ENCODE measurements around the gene CNIH4.
"Not testable (repeated sequence)": the region's sequence is repeated elsewhere in the genome, so short reads cannot be mapped to it uniquely, and the experiment has no call there.

CNIH4 gene

GRCh38 chr1:224411766-224412165 is 55.1 kb downstream of the CNIH4 start:
- no peak for TF ChIP-seq CTCF (IDR thresholded peaks at IDR 0.05; ENCODE audit: low read length, missing control alignments)
- DNase-seq (ENCODE audit: low read depth), result no peak
- no peak overlapping the region for H3K4me3 ChIP-seq (replicated peaks; ENCODE audit: low read depth, low read length)

- no peak for DNase-seq (ENCODE audit: low read depth)
- TF ChIP-seq CTCF (IDR thresholded peaks at IDR 0.05; ENCODE audit: low read length, missing control alignments), result no peak
- no peak overlapping the region for H3K4me3 ChIP-seq (replicated peaks; ENCODE audit: low read depth, low read length)
Measured at GRCh38 chr1:224420106-224420505, 63.4 kb downstream of the CNIH4 start.

GRCh38 chr1:224425279-224425884 is 68.7 kb downstream of the CNIH4 start:
- TF ChIP-seq CTCF (IDR thresholded peaks at IDR 0.05; ENCODE audit: low read length, missing control alignments), result no peak
- H3K4me3 ChIP-seq (replicated peaks; ENCODE audit: low read depth, low read length), result no peak overlapping the region
- DNase-seq (ENCODE audit: low read depth), result no peak

GRCh38 chr1:224426869-224427268 is 70.2 kb downstream of the CNIH4 start:
- DNase-seq (ENCODE audit: low read depth); H3K4me3 ChIP-seq (replicated peaks; ENCODE audit: low read depth, low read length): not testable (repeated sequence)

- no peak overlapping the region for H3K4me3 ChIP-seq (replicated peaks; ENCODE audit: low read depth, low read length)
- TF ChIP-seq CTCF (IDR thresholded peaks at IDR 0.05; ENCODE audit: low read length, missing control alignments), result no peak
- DNase-seq (ENCODE audit: low read depth), result peak; percentile 72
Measured at GRCh38 chr1:224427346-224427745, 70.7 kb downstream of the CNIH4 start.

- not testable (repeated sequence) for H3K4me3 ChIP-seq (replicated peaks; ENCODE audit: low read depth, low read length)
Measured at GRCh38 chr1:224428713-224429112, 72.0 kb downstream of the CNIH4 start.

More at GRCh38 chr1:224428713-224429112, 72.0 kb downstream of the CNIH4 start:
- DNase-seq (ENCODE audit: low read depth), result not testable (repeated sequence)
